ENCODE data around the gene RGSL1. TPM values are rescaled to one million over a fixed set of nuclear protein-coding genes. Genes with fewer than 3 reads are reported as not detected.

The RGSL1 gene
- total and polyA plus RNA-seq, 9 of the 15 experiments (the other 6 are each of a cell fraction or from before 2014, with no cell fraction given), result 0.03 TPM; not detected in 8

- peak in 1 of 2 experiments; percentile 67; a peak in 1 of 4 replicates for TF ChIP-seq SRF (CRISPR knock-in tag; IDR thresholded peaks at IDR 0.05)
- TF ChIP-seq ZNF583 (CRISPR knock-in tag; IDR thresholded peaks at IDR 0.05), result no peak
- peak; percentile 59; the same call in 1 of the 2 replicates for TF ChIP-seq USF1 (CRISPR knock-in tag; IDR thresholded peaks at IDR 0.05)
- TF ChIP-seq SPI1 (IDR thresholded peaks at IDR 0.05; ENCODE audit: borderline replicate concordance, low read depth, low read length), result no peak
- no peak for TF ChIP-seq HDAC6 (IDR thresholded peaks at IDR 0.05; ENCODE audit: low read depth, low read length)
- TF ChIP-seq SAP30 (IDR thresholded peaks at IDR 0.05; ENCODE audit: borderline replicate concordance, insufficient read depth, low read depth, low read length, poor library complexity, severe bottlenecking), result no peak
- TF ChIP-seq FOXP1 (CRISPR knock-in tag; IDR thresholded peaks at IDR 0.05), result peak; percentile 94
- no peak for TF ChIP-seq CBX8 (IDR thresholded peaks at IDR 0.05; ENCODE audit: borderline replicate concordance, extremely low read depth, low read depth, low read length, poor library complexity, severe bottlenecking)
- no peak for TF ChIP-seq MTA1 (IDR thresholded peaks at IDR 0.05; ENCODE audit: borderline replicate concordance)
- no peak for TF ChIP-seq XRCC4 (IDR thresholded peaks at IDR 0.05; ENCODE audit: extremely low read depth, insufficient read depth, insufficient read length)
- no peak for TF ChIP-seq DDX20 (tag; IDR thresholded peaks at IDR 0.05; ENCODE audit: low read depth)
- TF ChIP-seq THRA (IDR thresholded peaks at IDR 0.05), result no peak
- no peak for TF ChIP-seq AFF1 (IDR thresholded peaks at IDR 0.05; ENCODE audit: low read depth in 1 of 2, partially characterized antibody in 2 of 2)
- TF ChIP-seq FOXP4 (CRISPR knock-in tag; IDR thresholded peaks at IDR 0.05; ENCODE audit: borderline replicate concordance), result peak; percentile 85
- TF ChIP-seq ARNT (IDR thresholded peaks at IDR 0.05), result no peak
- TF ChIP-seq TAL1 (IDR thresholded peaks at IDR 0.05), result no peak
- TF ChIP-seq POLR2G (IDR thresholded peaks at IDR 0.05; ENCODE audit: low read depth, low read length), result peak; percentile 70
These were observed 154.5 kb downstream of the RGSL1 start, which contains the start of gene RGS16 (continued) for GRCh38 chr1:182604175-182605164.
